Hepatocyte (in vitro differentiated cells): ENCODE data around the gene GOLGA2.

Experiments used
- CTCF ChIP-seq: fragments of 200-600 bp; sonication (generic); IDR thresholded peaks from 2 replicates; pipeline ENCODE4 v1.5.1; 2016; ENCODE audit warnings: antibody characterized with exemption, mild to moderate bottlenecking; ENCODE audit not compliant: poor library complexity
- EZH2 ChIP-seq: fragments of 200-600 bp; sonication (generic); IDR thresholded peaks from 2 replicates; pipeline ENCODE4 v1.6.1; 2016; ENCODE audit warnings: antibody characterized with exemption, mild to moderate bottlenecking, borderline replicate concordance
- EZH2phosphoT487 ChIP-seq: fragments of 200-600 bp; sonication (generic); IDR thresholded peaks from one replicate; pipeline ENCODE4 v1.6.1; 2018; ENCODE audit warnings: antibody characterized with exemption, mild to moderate bottlenecking, low read depth, moderate library complexity; ENCODE audit not compliant: unreplicated experiment, severe bottlenecking

- no peak for TF ChIP-seq CTCF
- TF ChIP-seq EZH2: no peak
- TF ChIP-seq EZH2phosphoT487: no peak
Observed at GRCh38 chr9:128250839-128251731, 24.7 kb downstream of the GOLGA2 start.
